T-helper 1 cell (primary cell): ENCODE data around the gene KDM4C.
"Not testable (repeated sequence)": the region's sequence is repeated elsewhere in the genome, so short reads cannot be mapped to it uniquely, and the experiment has no call there.

Experiments
- DNase-seq, 5 donors: peaks; one replicate each; pipeline ENCODE4 v3.0.0-alpha.2; 2012 to 2020
- total RNA-seq, 4 donors: gene quantifications; one replicate each; lab custom pipeline; 2026; lab: John Stamatoyannopoulos, UW

The KDM4C gene
- total RNA-seq, result 118 to 182 (median 158) reads per million in 4 donors

GRCh38 chr9:6757456-6758247 is at the start of gene KDM4C:
Gene KDM4C (plus strand): TSS chr9:6757973. CDS start chr9:6792989, 35,016 bp downstream.
- DNase-seq, result peak; percentile 90 to 98 (median 91)

- no peak for DNase-seq
These were observed 49.0 kb upstream of the KDM4C start for GRCh38 chr9:6708732-6709131.

GRCh38 chr9:6711403-6711802 is 46.4 kb upstream of the KDM4C start:
- DNase-seq, result no peak

- DNase-seq, result no peak
These were observed 45.7 kb upstream of the KDM4C start for GRCh38 chr9:6712041-6712440.

GRCh38 chr9:6714176-6714575 is 43.6 kb upstream of the KDM4C start:
- DNase-seq, result no peak

GRCh38 chr9:6715153-6715754 is 42.5 kb upstream of the KDM4C start:
- DNase-seq, result not testable (repeated sequence)

GRCh38 chr9:6715755-6716643 is 41.8 kb upstream of the KDM4C start:
- DNase-seq, result peak; percentile 22 to 76 (median 51)

- no peak for DNase-seq
These were observed 41.0 kb upstream of the KDM4C start for GRCh38 chr9:6716766-6717165.

- DNase-seq, result no peak
These were observed 33.8 kb upstream of the KDM4C start for GRCh38 chr9:6723881-6724420.

- no peak for DNase-seq
These were observed 24.5 kb upstream of the KDM4C start for GRCh38 chr9:6733257-6733656.

- DNase-seq, result no peak
These were observed 23.9 kb upstream of the KDM4C start for GRCh38 chr9:6733831-6734230.

GRCh38 chr9:6735422-6735821 is 22.4 kb upstream of the KDM4C start:
- DNase-seq, result no peak

GRCh38 chr9:6739218-6739617 is 18.6 kb upstream of the KDM4C start:
- no peak for DNase-seq

GRCh38 chr9:6748861-6749260 is 8.9 kb upstream of the KDM4C start:
- DNase-seq, result not testable (repeated sequence)

GRCh38 chr9:6754861-6755260 is 2.9 kb upstream of the KDM4C start:
- not testable (repeated sequence) for DNase-seq

GRCh38 chr9:6757132-6757455 is 679 bp upstream of the KDM4C start:
- DNase-seq, result peak; percentile 29 to 89 (median 59)

- no peak for DNase-seq
These were observed 400 bp downstream of the KDM4C start for GRCh38 chr9:6758248-6758497.

- peak; percentile 25 to 68 (median 46) for DNase-seq
These were observed 868 bp downstream of the KDM4C start for GRCh38 chr9:6758498-6759184.

- DNase-seq, result peak in 3 of 5 donors; percentile 16 to 26 (median 20)
These were observed 1.6 kb downstream of the KDM4C start for GRCh38 chr9:6759185-6759977.

GRCh38 chr9:6761306-6761705 is 3.5 kb downstream of the KDM4C start:
- no peak for DNase-seq

- no peak for DNase-seq
These were observed 5.5 kb downstream of the KDM4C start for GRCh38 chr9:6763244-6763643.

GRCh38 chr9:6764011-6764410 is 6.2 kb downstream of the KDM4C start:
- DNase-seq, result no peak
